Adrenal gland (tissue), 12 donors: ENCODE results near the gene EYS. TPM values are rescaled to one million over a fixed set of nuclear protein-coding genes. Genes with fewer than 3 reads are reported as not detected.

Experiments
- DNase-seq, 7 donors: peaks; one replicate each; pipeline ENCODE4 v3.0.0-alpha.2; 2019 to 2020
- H3K27ac ChIP-seq, 5 donors: fragments of 200-600 bp; sonication (generic) in 4 of 5; 1 replicate in 3 of 5; 2 replicates in 2 of 5; pipeline versions ENCODE4 v1.5.1 to v1.8.0; 2016 to 2020; ENCODE audit warnings: mild to moderate bottlenecking in 1 of 5
- H3K27me3 ChIP-seq: fragments of 200-600 bp; 2 replicates; pipeline ENCODE4 v1.8.0; 2021
- H3K36me3 ChIP-seq, 2 donors: fragments of 200-600 bp; replicated peaks in 1 of 2; 1 replicate in 1 of 2; 2 replicates in 1 of 2; pipeline versions ENCODE4 v1.5.1 to v1.8.0; 2018 to 2022
- H3K4me1 ChIP-seq, 2 donors: fragments of 200-600 bp; replicated peaks in 1 of 2; 1 replicate in 1 of 2; 2 replicates in 1 of 2; pipeline versions ENCODE4 v1.5.1 to v1.8.0; 2018 to 2021
- H3K4me3 ChIP-seq, 4 donors: fragments of 200-600 bp; sonication (generic) in 3 of 4; one replicate each; pipeline ENCODE4 v1.5.1; 2016 to 2018
- H3K9me3 ChIP-seq, 3 donors: fragments of 200-600 bp; sonication (generic) in 1 of 3; replicated peaks in 1 of 3; 1 replicate in 2 of 3; 2 replicates in 1 of 3; pipeline versions ENCODE4 v1.5.1 to v1.8.0; 2016 to 2021
- POLR2A ChIP-seq, 2 donors: fragments of 450-650 bp; IDR thresholded peaks; one replicate each; pipeline ENCODE4 v1.6.1; 2017; ENCODE audit warnings: antibody characterized with exemption in 2 of 2, mild to moderate bottlenecking in 2 of 2, moderate library complexity in 1 of 2
- WGBS, 4 donors: extraction: QIAGEN DNeasy Blood & Tissue Kit in 2 of 4; methylation state at CpG; one replicate each; pipeline versions ENCODE4 v1.1.5 to v1.1.7; 2013 to 2017; 5-methylcytosine and 5-hydroxymethylcytosine counted together
- intact Hi-C, 2 donors: fragments of 100-400 bp; cut with DNase I; formaldehyde crosslinking; loops; one replicate each; pipeline versions ENCODE4 v1.14.1 to v1.15.0; 2022 to 2023
- polyA plus RNA-seq, 3 donors: library from polyadenylated mRNA; stranded (reverse); fragments of 200-250 nt in 2 of 3; fragments of 350-450 nt in 1 of 3; fragmentation: Illumina TruSeq in 1 of 3; extraction: RNeasy Lipid Tissue Mini Kit (QIAGEN cat#74804) in 1 of 3; gene quantifications; one replicate each; pipeline ENCODE4 v1.2.3, GENCODE V29; 2013 to 2014
- total RNA-seq, 9 donors: library from RNA; depleted of rRNA in 4 of 9; stranded (reverse); fragments of >200 nt in 4 of 9; fragments of 120-200 nt in 1 of 9; fragmentation: NEBNext Ultra II Directional in 1 of 9; extraction: Animal tissue kit (Norgen Biotek cat#: 25700) in 1 of 9; gene quantifications; one replicate each; pipeline versions ENCODE4 v1.1.0 to v1.2.4, GENCODE V29; 2013 to 2023
- TF ChIP-seq, protein P1 (sequence below), 6 experiments: fragments of 450-650 bp in 4 of 6; fragments of 200-600 bp in 2 of 6; sonication (generic) in 1 of 6; IDR thresholded peaks; 1 replicate in 5 of 6; 2 replicates in 1 of 6; pipeline versions ENCODE4 v1.5.1 to v1.8.0; 2016 to 2021; ENCODE audit warnings: antibody characterized with exemption in 6 of 6, mild to moderate bottlenecking in 2 of 6, moderate library complexity in 1 of 6
- donor health status: healthy with polysubstance abuse.
- donor health status: Bipolar disorder and iron deficiency.
- donor health status: DM: yes; HTN: yes; CAD: no.
- donor health status: DM: no; HTN: no; CAD: no.
- donor health status: DM: no; HTN: no; CAD: no.
- donor health status: DM: yes; HTN: yes; CAD: no.

Gene EYS
- total and polyA plus RNA-seq, 12 donors, result 0.03 to 3.1 (median 0.18) TPM; not detected in 7

DNA sequence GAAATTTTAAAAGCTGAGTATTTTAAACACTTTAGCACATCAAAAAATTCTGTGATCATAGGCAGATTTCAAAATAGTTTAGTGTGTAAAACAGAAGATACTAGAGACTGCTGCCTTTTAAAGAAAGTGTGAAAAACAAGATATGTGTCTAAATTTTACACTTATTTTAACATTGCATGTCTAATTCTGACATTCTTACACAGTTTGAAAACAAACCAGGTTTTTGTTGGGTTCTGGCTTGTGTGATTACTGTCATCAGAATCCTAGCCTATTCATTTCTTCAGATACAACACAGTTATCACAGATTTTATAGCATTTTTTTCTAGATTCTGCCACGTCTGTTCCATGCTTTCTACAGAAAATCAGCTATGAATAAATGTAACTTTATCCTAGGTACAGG, 257.1 kb downstream of the EYS start:
- H3K4me1 ChIP-seq, result peaks cover 0 to 7% of the 10 kb centered on the region in 2 donors
- no peak overlapping the region for H3K27ac ChIP-seq
- no peaks in the 10 kb centered on the region for H3K9me3 ChIP-seq
- no peak overlapping the region for H3K4me3 ChIP-seq
- 73 to 96% (median 88%) methylated on average over 1 of the region's 1 CpG for WGBS, 4 donors
- H3K36me3 ChIP-seq, result no peaks in the 10 kb centered on the region
- no peak for DNase-seq
- H3K27me3 ChIP-seq, result no peaks in the 10 kb centered on the region
- TF ChIP-seq POLR2A (IDR thresholded peaks at IDR 0.05), result no peak
- TF ChIP-seq, protein P1, sequence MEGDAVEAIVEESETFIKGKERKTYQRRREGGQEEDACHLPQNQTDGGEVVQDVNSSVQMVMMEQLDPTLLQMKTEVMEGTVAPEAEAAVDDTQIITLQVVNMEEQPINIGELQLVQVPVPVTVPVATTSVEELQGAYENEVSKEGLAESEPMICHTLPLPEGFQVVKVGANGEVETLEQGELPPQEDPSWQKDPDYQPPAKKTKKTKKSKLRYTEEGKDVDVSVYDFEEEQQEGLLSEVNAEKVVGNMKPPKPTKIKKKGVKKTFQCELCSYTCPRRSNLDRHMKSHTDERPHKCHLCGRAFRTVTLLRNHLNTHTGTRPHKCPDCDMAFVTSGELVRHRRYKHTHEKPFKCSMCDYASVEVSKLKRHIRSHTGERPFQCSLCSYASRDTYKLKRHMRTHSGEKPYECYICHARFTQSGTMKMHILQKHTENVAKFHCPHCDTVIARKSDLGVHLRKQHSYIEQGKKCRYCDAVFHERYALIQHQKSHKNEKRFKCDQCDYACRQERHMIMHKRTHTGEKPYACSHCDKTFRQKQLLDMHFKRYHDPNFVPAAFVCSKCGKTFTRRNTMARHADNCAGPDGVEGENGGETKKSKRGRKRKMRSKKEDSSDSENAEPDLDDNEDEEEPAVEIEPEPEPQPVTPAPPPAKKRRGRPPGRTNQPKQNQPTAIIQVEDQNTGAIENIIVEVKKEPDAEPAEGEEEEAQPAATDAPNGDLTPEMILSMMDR (IDR thresholded peaks at IDR 0.05), result no peak
- intact Hi-C loops, result no loop called here

DNA sequence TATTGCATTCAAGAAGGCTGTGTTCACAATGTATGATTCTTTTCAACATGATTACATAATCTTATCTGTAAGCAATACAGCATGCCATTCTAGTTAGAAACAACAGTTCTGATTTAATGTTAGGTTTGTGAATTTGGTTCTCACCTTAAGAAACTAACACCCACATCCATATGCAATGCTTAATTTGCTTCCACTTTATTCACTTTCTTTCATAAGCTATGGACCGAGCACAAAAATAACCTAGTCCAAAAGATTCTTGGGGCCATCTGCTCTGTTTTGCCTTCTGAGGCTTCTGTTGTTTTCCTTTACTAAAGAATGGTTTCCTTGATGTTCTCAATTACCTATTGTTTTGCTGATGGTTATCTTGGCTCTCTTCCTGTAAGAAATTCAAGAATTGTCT, 258.2 kb downstream of the EYS start:
- H3K4me1 ChIP-seq, result peaks cover 0 to 7% of the 10 kb centered on the region in 2 donors
- no peak overlapping the region for H3K4me3 ChIP-seq
- H3K36me3 ChIP-seq, result no peaks in the 10 kb centered on the region
- no peaks in the 10 kb centered on the region for H3K27me3 ChIP-seq
- intact Hi-C loops, result no loop called here
- H3K9me3 ChIP-seq, result no peaks in the 10 kb centered on the region
- 63 to 84% (median 82%) methylated on average over 1 of the region's 1 CpG for WGBS, 4 donors
- TF ChIP-seq POLR2A (IDR thresholded peaks at IDR 0.05), result no peak
- TF ChIP-seq, protein P1 (IDR thresholded peaks at IDR 0.05), result no peak
- no peak for DNase-seq
- no peak overlapping the region for H3K27ac ChIP-seq

DNA sequence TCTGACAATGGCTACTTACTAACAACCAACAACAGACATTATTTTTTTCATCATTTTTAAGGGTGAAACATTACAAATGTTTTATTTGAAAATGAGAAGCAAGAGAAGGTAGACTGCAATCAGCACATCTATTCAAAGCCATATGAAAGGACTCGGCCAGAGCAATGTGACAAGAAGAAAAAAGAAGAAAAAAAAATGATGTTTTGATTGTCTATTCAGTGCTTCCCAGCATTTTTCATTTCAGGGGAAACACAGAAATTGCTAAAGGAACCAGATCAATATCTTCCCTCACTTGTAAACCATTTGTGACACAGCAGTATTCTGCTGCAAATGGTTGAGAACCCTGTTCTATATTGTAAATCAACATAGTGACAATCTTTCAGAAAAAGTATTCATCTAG, 270.7 kb downstream of the EYS start:
- TF ChIP-seq POLR2A (IDR thresholded peaks at IDR 0.05), result no peak
- TF ChIP-seq, protein P1 (IDR thresholded peaks at IDR 0.05), result no peak
- no peaks in the 10 kb centered on the region for H3K4me1 ChIP-seq
- no peaks in the 10 kb centered on the region for H3K9me3 ChIP-seq
- WGBS, 4 donors, result 79 to 100% (median 87%) methylated on average over 1 of the region's 1 CpG
- no peaks in the 10 kb centered on the region for H3K27me3 ChIP-seq
- H3K36me3 ChIP-seq, result no peaks in the 10 kb centered on the region
- H3K4me3 ChIP-seq, result no peak overlapping the region
- H3K27ac ChIP-seq, result no peak overlapping the region
- DNase-seq, result no peak
- intact Hi-C loops, result no loop called here

DNA sequence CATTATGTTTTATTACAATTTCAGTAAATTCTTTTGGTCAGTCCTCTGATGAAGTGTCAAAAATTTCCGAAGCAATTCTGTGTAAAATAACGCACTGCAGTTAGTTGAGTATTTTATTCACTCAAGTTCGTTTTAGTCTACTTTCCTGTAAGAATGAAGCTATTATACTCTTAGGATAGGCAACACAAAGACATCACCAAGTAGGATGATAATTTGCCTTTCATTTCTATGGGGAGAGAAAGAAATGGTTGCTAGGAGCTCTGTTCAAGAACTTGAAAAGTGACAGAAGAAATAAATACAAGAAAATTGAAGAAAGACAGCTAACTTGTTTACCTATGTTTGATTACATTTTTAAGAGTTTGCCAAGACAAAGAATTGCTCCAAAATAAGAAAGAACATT, 290.4 kb downstream of the EYS start:
- intact Hi-C loops, result no loop called here
- no peak for DNase-seq
- TF ChIP-seq POLR2A (IDR thresholded peaks at IDR 0.05), result no peak
- TF ChIP-seq, protein P1 (IDR thresholded peaks at IDR 0.05), result no peak
- no peaks in the 10 kb centered on the region for H3K27me3 ChIP-seq
- H3K4me1 ChIP-seq, result no peaks in the 10 kb centered on the region
- H3K27ac ChIP-seq, result no peak overlapping the region
- H3K36me3 ChIP-seq, result no peaks in the 10 kb centered on the region
- no peaks in the 10 kb centered on the region for H3K9me3 ChIP-seq
- no peak overlapping the region for H3K4me3 ChIP-seq
- 79 to 89% (median 81%) methylated on average over 3 of the region's 3 CpGs for WGBS, 4 donors
